K562 (cell line): Measurements from ENCODE around the gene SPEM1. TPM values are rescaled to one million over a fixed set of nuclear protein-coding genes. Genes with fewer than 3 reads are reported as not detected.

Experiments
- BCOR ChIP-seq: fragments of 450-650 bp; IDR thresholded peaks from 2 replicates; pipeline ENCODE4 v1.6.1; 2016
- BRD9 ChIP-seq: fragments of 450-650 bp; IDR thresholded peaks from 2 replicates; pipeline ENCODE4 v1.6.1; 2018; ENCODE audit warnings: low read depth; ENCODE audit not compliant: partially characterized antibody
- CBFA2T3 ChIP-seq: fragments of 450-650 bp; IDR thresholded peaks from 2 replicates; pipeline ENCODE4 v1.6.1; 2017
- ERF ChIP-seq: fragments of 450-650 bp; formaldehyde crosslinking; IDR thresholded peaks from 2 replicates; pipeline ENCODE4 v1.4.0; 2020; ENCODE audit warnings: mild to moderate bottlenecking, mixed read lengths
- FOXM1 ChIP-seq, 2 experiments: fragments of 450-650 bp in 1 of 2; sonication (generic) in 1 of 2; formaldehyde crosslinking in 1 of 2; IDR thresholded peaks; 2 replicates each; pipeline versions ENCODE4 v1.6.1 to v1.9.0; 2017 to 2022; ENCODE audit warnings: low read depth in 2 of 2, mild to moderate bottlenecking in 2 of 2, missing genetic modification reagents in 1 of 2, moderate library complexity in 1 of 2
- FOXP1 ChIP-seq: sonication (generic); formaldehyde crosslinking; IDR thresholded peaks from 2 replicates; pipeline ENCODE4 v1.8.0; 2022; ENCODE audit warnings: mild to moderate bottlenecking, missing genetic modification reagents
- KLF1 ChIP-seq: fragments of 450-650 bp; IDR thresholded peaks from 2 replicates; pipeline ENCODE4 v1.6.1; 2016; ENCODE audit warnings: missing genetic modification characterization, missing compliant biosample characterization
- MEF2D ChIP-seq: conservative IDR thresholded peaks from 2 replicates; pipeline ENCODE4 v1.6.1; 2016; ENCODE audit warnings: low read depth, missing genetic modification characterization, missing compliant biosample characterization
- NFIC ChIP-seq: fragments of 450-650 bp; IDR thresholded peaks from 2 replicates; pipeline ENCODE4 v1.6.1; 2017; ENCODE audit warnings: mild to moderate bottlenecking, inconsistent platforms
- RBM14 ChIP-seq: fragments of 200-400 bp; formaldehyde crosslinking; IDR thresholded peaks from 2 replicates; pipeline ENCODE4 v1.6.1; 2018; ENCODE audit warnings: low read depth, mild to moderate bottlenecking, low read length, moderate library complexity, borderline replicate concordance; ENCODE audit not compliant: insufficient read depth
- RCOR1 ChIP-seq, 2 experiments: IDR thresholded peaks; 2 replicates each; pipeline ENCODE4 v1.6.1; 2012; ENCODE audit warnings: low read depth in 2 of 2, low read length in 2 of 2, borderline replicate concordance in 1 of 2, improper control_type of control experiment in 1 of 2
- SMAD1 ChIP-seq: fragments of 150-350 bp; IDR thresholded peaks from 2 replicates; pipeline ENCODE4 v1.6.1; 2014; ENCODE audit warnings: low read length, low read depth; ENCODE audit not compliant: partially characterized antibody
- SOX6 ChIP-seq: fragments of 450-650 bp; IDR thresholded peaks from 2 replicates; pipeline ENCODE4 v1.6.1; 2014; ENCODE audit warnings: mild to moderate bottlenecking
- TAL1 ChIP-seq: fragments of 450-650 bp; IDR thresholded peaks from 2 replicates; pipeline ENCODE4 v1.6.1; 2016; ENCODE audit warnings: mild to moderate bottlenecking
- TCF3 ChIP-seq: sonication (generic); formaldehyde crosslinking; IDR thresholded peaks from 2 replicates; pipeline ENCODE4 v1.4.0; 2020; ENCODE audit warnings: mild to moderate bottlenecking, missing genetic modification reagents
- TRIM24 ChIP-seq, 2 experiments: fragments of 450-650 bp; IDR thresholded peaks; 2 replicates each; pipeline ENCODE4 v1.6.1; 2016
- ZBTB12 ChIP-seq: fragments of 250-450 bp; sonication (Bioruptor Pico); IDR thresholded peaks from 2 replicates; pipeline ENCODE4 v1.4.0; 2020
- ZFP1 ChIP-seq: fragments of 450-650 bp; formaldehyde crosslinking; IDR thresholded peaks from 2 replicates; pipeline ENCODE4 v1.4.0; 2020; ENCODE audit warnings: mild to moderate bottlenecking, mixed read lengths
- polyA plus RNA-seq, 8 experiments: library from polyadenylated mRNA; depleted of rRNA in 4 of 8; stranded (reverse) in 5 of 8; unstranded in 3 of 8; fragments of >200 nt; fragmentation: Nextera tagmentation in 2 of 8; fragmentation: Illumina TruSeq in 1 of 8; extraction: Ambion mirVana in 2 of 8; extraction: Trizol in 1 of 8; gene quantifications; 2 replicates each; pipeline versions ENCODE4 v1.2.1 to v1.2.3, GENCODE V29; 2011 to 2014; ENCODE audit warnings: inconsistent platforms in 1 of 8, missing spikeins in 1 of 8
- total RNA-seq, 7 experiments: library from RNA; depleted of rRNA in 6 of 7; stranded (reverse); fragments of >200 nt in 6 of 7; fragmentation: Illumina TruSeq in 2 of 7; extraction: Trizol in 2 of 7; gene quantifications; 2 replicates each; pipeline versions ENCODE4 v1.2.1 to v1.2.3, GENCODE V29; 2011 to 2021; ENCODE audit warnings: low replicate concordance in 1 of 7

SPEM1 gene
- total and polyA plus RNA-seq, 9 of the 15 experiments (the other 6 are each of a cell fraction or from before 2014, with no cell fraction given), result not detected

GRCh38 chr17:7374353-7374752 is 45.8 kb upstream of the SPEM1 start (continued):
- TF ChIP-seq RBM14 (no peak), BCOR (peak; percentile 75), BRD9 (no peak), TRIM24 (IDR thresholded peaks at IDR 0.05) (no peak), TCF3 (CRISPR knock-in tag) (peak; percentile 57; the same call in 1 of the 2 replicates), SOX6 (0 out of 2 replicates have a peak, but pooled peaks have one; percentile 33), ZFP1 (no peak), ZBTB12 (CRISPR knock-in tag) (no peak), KLF1 (tag) (no peak), TAL1 (peak; percentile 51), NFIC (no peak), SMAD1 (no peak), FOXM1 (IDR thresholded peaks at IDR 0.05; ENCODE audit: low read depth) (no peak), FOXM1 (CRISPR knock-in tag; IDR thresholded peaks at IDR 0.05; ENCODE audit: low read depth) (no peak), RCOR1 (IDR thresholded peaks at IDR 0.05; ENCODE audit: borderline replicate concordance in 1 of 2, low read depth in 2 of 2, low read length in 2 of 2) (peak in 1 of 2 experiments; percentile 35; a peak in 1 of 4 replicates), FOXP1 (CRISPR knock-in tag) (no peak), MEF2D (tag) (peak; percentile 90), ERF (no peak), CBFA2T3 (peak; percentile 60; the same call in 1 of the 2 replicates)
- TF ChIP-seq, all 486 proteins: peak for 12
